ENCODE results near the gene TMEM236.

The TMEM236 gene

GRCh38 chr10:17847585-17848296 is 95.7 kb downstream of the TMEM236 start:
- H3K9me3 ChIP-seq (ENCODE audit: control extremely low read depth in 1 of 5, control insufficient read depth in 4 of 5, insufficient read depth in 2 of 5, low read depth in 1 of 5, low read length in 4 of 5), result no peaks in the 10 kb centered on the region
- CTCF ChIA-PET, result interaction anchor here (0.6 to 9.4 kb wide), 17 partner anchors 8 to 994 kb away, joined by 3 to 75 read pairs (median 4); no protein-coding TSS in a partner anchor
- no peaks in the 10 kb centered on the region for H3K36me3 ChIP-seq (ENCODE audit: control insufficient read depth in 4 of 4, insufficient read depth in 4 of 4, low read length in 3 of 4)
- no peaks in the 10 kb centered on the region for H3K27me3 ChIP-seq (replicated peaks in 2 of 5; ENCODE audit: control insufficient read depth in 4 of 5, insufficient read depth in 5 of 5, low read length in 4 of 5)
- POLR2A ChIA-PET, result no interaction called here
- H3K27ac ChIP-seq (ENCODE audit: insufficient read depth in 1 of 2, low read depth in 1 of 2, low read length in 2 of 2, poor library complexity in 1 of 2, severe bottlenecking in 2 of 2), result no peak overlapping the region
- WGBS (ENCODE audit: insufficient coverage), result 100% methylated on average over 2 of the region's 5 CpGs
- no peak overlapping the region for H3K4me3 ChIP-seq (ENCODE audit: control insufficient read depth in 1 of 7, extremely low read depth in 1 of 7, insufficient read depth in 4 of 7, low read depth in 2 of 7, low read length in 6 of 7)
- peaks cover 8 to 18% (median 14%) of the 10 kb centered on the region in 4 experiments for H3K4me1 ChIP-seq (ENCODE audit: control extremely low read depth in 1 of 4, control insufficient read depth in 4 of 4, insufficient read depth in 4 of 4, low read length in 3 of 4)
- DNase-seq, result peak; percentile 25 to 62 (median 38)

GRCh38 chr10:17848646-17849045 is 96.6 kb downstream of the TMEM236 start:
- 100% methylated on average over 2 of the region's 5 CpGs for WGBS (ENCODE audit: insufficient coverage)
- no peak for DNase-seq
- no peak overlapping the region for H3K4me3 ChIP-seq (ENCODE audit: control insufficient read depth in 1 of 7, extremely low read depth in 1 of 7, insufficient read depth in 4 of 7, low read depth in 2 of 7, low read length in 6 of 7)
- H3K27me3 ChIP-seq (replicated peaks in 2 of 5; ENCODE audit: control insufficient read depth in 4 of 5, insufficient read depth in 5 of 5, low read length in 4 of 5), result no peaks in the 10 kb centered on the region
- peaks cover 8 to 18% (median 14%) of the 10 kb centered on the region in 4 experiments for H3K4me1 ChIP-seq (ENCODE audit: control extremely low read depth in 1 of 4, control insufficient read depth in 4 of 4, insufficient read depth in 4 of 4, low read length in 3 of 4)
- no peaks in the 10 kb centered on the region for H3K9me3 ChIP-seq (ENCODE audit: control extremely low read depth in 1 of 5, control insufficient read depth in 4 of 5, insufficient read depth in 2 of 5, low read depth in 1 of 5, low read length in 4 of 5)
- H3K27ac ChIP-seq (ENCODE audit: insufficient read depth in 1 of 2, low read depth in 1 of 2, low read length in 2 of 2, poor library complexity in 1 of 2, severe bottlenecking in 2 of 2), result no peak overlapping the region
- CTCF ChIA-PET, result interaction anchor here (0.6 to 9.4 kb wide), 14 partner anchors 9 to 390 kb away, joined by 3 to 75 read pairs (median 4); no protein-coding TSS in a partner anchor
- POLR2A ChIA-PET, result no interaction called here
- H3K36me3 ChIP-seq (ENCODE audit: control insufficient read depth in 4 of 4, insufficient read depth in 4 of 4, low read length in 3 of 4), result no peaks in the 10 kb centered on the region
